WI38 (cell line): ENCODE measurements around the gene ATF2.
A peak's percentile ranks its signal among the peaks of the same experiment; 100 is the strongest.

Experiments used
- H3K4me3 ChIP-seq: 2 replicates; pipeline ENCODE4 v1.5.1; 2011; ENCODE audit warnings: low read depth, mild to moderate bottlenecking, control low read depth, low read length
- CTCF ChIP-seq: IDR thresholded peaks from 2 replicates; pipeline ENCODE4 v1.5.1; 2012; ENCODE audit warnings: low read depth, mild to moderate bottlenecking, control low read depth, low read length

ATF2 gene

GRCh38 chr2:175188761-175189160 is 20.8 kb upstream of the ATF2 start:
- H3K4me3 ChIP-seq = no peak overlapping the region
- no peak for TF ChIP-seq CTCF

GRCh38 chr2:175187378-175187777 is 19.4 kb upstream of the ATF2 start:
- TF ChIP-seq CTCF = peak; percentile 25; the same call in 1 of the 2 replicates
- H3K4me3 ChIP-seq = no peak overlapping the region

GRCh38 chr2:175183674-175184073 is 15.7 kb upstream of the ATF2 start:
- no peak for TF ChIP-seq CTCF
- H3K4me3 ChIP-seq = no peak overlapping the region

GRCh38 chr2:175181877-175182308 is 13.9 kb upstream of the ATF2 start:
- TF ChIP-seq CTCF = no peak
- H3K4me3 ChIP-seq = peak overlapping the region; percentile 98

DNA sequence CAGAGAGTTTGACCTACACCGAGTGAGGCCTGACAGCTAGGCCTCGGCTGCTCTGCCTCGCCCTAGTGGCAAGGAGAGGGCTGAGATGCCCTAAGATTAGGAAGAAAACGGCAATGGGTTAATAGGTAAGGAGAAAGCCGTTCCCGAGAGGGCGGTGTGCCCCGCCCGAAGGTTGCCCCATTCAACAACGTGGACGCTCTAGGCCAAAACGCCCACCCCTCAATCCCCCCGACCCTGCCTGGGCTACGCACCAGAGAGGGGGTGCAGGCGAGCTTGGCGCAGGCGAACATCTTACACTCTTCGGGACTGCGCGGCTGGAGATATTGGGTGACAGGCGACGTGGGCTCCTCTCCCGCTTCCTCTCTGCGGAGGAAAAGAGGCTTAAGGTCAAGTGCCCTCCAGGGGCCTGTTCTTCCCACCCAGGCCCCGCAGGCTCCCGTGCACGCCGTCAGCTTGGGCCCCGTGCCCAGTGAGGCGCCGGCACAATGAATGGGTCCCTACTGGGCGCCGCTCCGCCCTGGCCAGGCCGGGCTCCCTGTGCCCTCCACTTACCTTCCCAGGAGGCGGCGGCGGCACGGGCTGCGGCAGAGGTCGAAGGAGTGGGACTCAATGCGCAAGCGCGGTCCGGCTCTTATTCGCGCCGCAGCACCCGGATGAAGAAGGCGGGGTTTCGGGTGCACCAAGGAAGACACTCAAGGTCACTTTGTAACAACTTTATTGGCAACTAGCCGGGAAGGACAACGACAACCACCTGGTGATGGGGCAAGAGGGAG is 13.3 kb upstream of the ATF2 start, which contains the start of gene ATP5MC3:
Gene ATP5MC3, minus strand, starts transcription at position 607 of the 773 bp plus-strand sequence. Its CDS starts 317 bp downstream, at position 290.
- H3K4me3 ChIP-seq = peak within 1 kb of the TSS; percentile 98
- no peak for TF ChIP-seq CTCF

GRCh38 chr2:175180701-175181103 is 12.7 kb upstream of the ATF2 start:
- TF ChIP-seq CTCF = no peak

DNA sequence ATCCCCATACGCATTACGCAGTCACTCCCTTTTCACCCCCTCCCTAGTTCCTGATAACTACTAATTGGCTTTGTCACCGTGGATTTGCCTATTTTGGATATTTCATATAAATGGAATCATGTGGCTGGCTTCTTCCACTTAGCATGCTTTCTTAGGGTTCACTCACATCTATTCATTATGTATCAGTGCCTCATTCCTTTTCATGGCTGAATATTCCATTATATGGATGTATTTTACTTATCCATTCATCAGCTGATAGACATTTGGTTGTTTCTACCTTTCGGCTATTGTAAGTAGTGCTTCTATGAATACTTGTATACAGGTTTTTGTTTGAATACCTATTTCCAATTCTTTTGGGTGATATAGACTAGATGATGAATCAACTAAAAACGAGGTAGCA is 8.6 kb upstream of the ATF2 start:
- H3K4me3 ChIP-seq = no peak overlapping the region
- no peak for TF ChIP-seq CTCF

More at GRCh38 chr2:175180701-175181103, 12.7 kb upstream of the ATF2 start:
- peak overlapping the region; percentile 98 for H3K4me3 ChIP-seq
